Measurements from ENCODE around the gene ARHGAP10.

The ARHGAP10 gene

GRCh38 chr4:148059617-148060180 lies 327.8 kb downstream of the ARHGAP10 start:
- no peak for DNase-seq (ENCODE audit: low read depth in 2 of 2, low spot score in 1 of 2)

- DNase-seq (ENCODE audit: low read depth in 2 of 2, low spot score in 1 of 2): no peak
These were observed 328.6 kb downstream of the ARHGAP10 start for GRCh38 chr4:148060264-148061140.

GRCh38 chr4:148061141-148061481 lies 329.2 kb downstream of the ARHGAP10 start:
- DNase-seq (ENCODE audit: low read depth in 2 of 2, low spot score in 1 of 2): no peak

- DNase-seq (ENCODE audit: low read depth in 2 of 2, low spot score in 1 of 2): no peak
These were observed 329.9 kb downstream of the ARHGAP10 start for GRCh38 chr4:148061795-148062194.

- DNase-seq (ENCODE audit: low read depth in 2 of 2, low spot score in 1 of 2): no peak
These were observed 330.5 kb downstream of the ARHGAP10 start for GRCh38 chr4:148062301-148062950.

GRCh38 chr4:148064451-148064850 lies 332.6 kb downstream of the ARHGAP10 start:
- no peak for DNase-seq (ENCODE audit: low read depth in 2 of 2, low spot score in 1 of 2)

GRCh38 chr4:148065075-148065474 lies 333.2 kb downstream of the ARHGAP10 start:
- DNase-seq (ENCODE audit: low read depth in 2 of 2, low spot score in 1 of 2): no peak

GRCh38 chr4:148067301-148067916 lies 335.5 kb downstream of the ARHGAP10 start:
- no peak for DNase-seq (ENCODE audit: low read depth in 2 of 2, low spot score in 1 of 2)

GRCh38 chr4:148068065-148068911 lies 336.4 kb downstream of the ARHGAP10 start:
- DNase-seq (ENCODE audit: low read depth in 2 of 2, low spot score in 1 of 2): no peak

- no peak for DNase-seq (ENCODE audit: low read depth in 2 of 2, low spot score in 1 of 2)
These were observed 337.4 kb downstream of the ARHGAP10 start for GRCh38 chr4:148069086-148069894.

- DNase-seq (ENCODE audit: low read depth in 2 of 2, low spot score in 1 of 2): no peak
These were observed 337.9 kb downstream of the ARHGAP10 start for GRCh38 chr4:148069895-148070178.

GRCh38 chr4:148071009-148071408 lies 339.1 kb downstream of the ARHGAP10 start:
- no peak for DNase-seq (ENCODE audit: low read depth in 2 of 2, low spot score in 1 of 2)

GRCh38 chr4:148072789-148073188 lies 340.9 kb downstream of the ARHGAP10 start:
- DNase-seq (ENCODE audit: low read depth in 2 of 2, low spot score in 1 of 2): no peak

GRCh38 chr4:148073349-148073748 lies 341.5 kb downstream of the ARHGAP10 start:
- DNase-seq (ENCODE audit: low read depth in 2 of 2, low spot score in 1 of 2): no peak

GRCh38 chr4:148074462-148074861 lies 342.6 kb downstream of the ARHGAP10 start:
- DNase-seq (ENCODE audit: low read depth in 2 of 2, low spot score in 1 of 2): no peak

- no peak for DNase-seq (ENCODE audit: low read depth in 2 of 2, low spot score in 1 of 2)
These were observed 343.6 kb downstream of the ARHGAP10 start for GRCh38 chr4:148075438-148075837.

- DNase-seq (ENCODE audit: low read depth in 2 of 2, low spot score in 1 of 2): no peak
These were observed 345.1 kb downstream of the ARHGAP10 start for GRCh38 chr4:148076964-148077363.

- DNase-seq (ENCODE audit: low read depth in 2 of 2, low spot score in 1 of 2): no peak
These were observed 345.7 kb downstream of the ARHGAP10 start for GRCh38 chr4:148077581-148077980.

- DNase-seq (ENCODE audit: low read depth in 2 of 2, low spot score in 1 of 2): no peak
These were observed 346.2 kb downstream of the ARHGAP10 start for GRCh38 chr4:148078061-148078460.

GRCh38 chr4:148079961-148080360 lies 348.1 kb downstream of the ARHGAP10 start:
- DNase-seq (ENCODE audit: low read depth in 2 of 2, low spot score in 1 of 2): no peak

Data from stimulated activated CD8-positive, alpha-beta memory T cell treated with anti-CD3 and anti-CD28 coated beads, Interleukin-4, amount 100 ng/mL, for 1 hour (primary cell).